WTC11 (cell line): ENCODE measurements around the gene CCM2L. TPM values are rescaled to one million over a fixed set of nuclear protein-coding genes. Genes with fewer than 3 reads are reported as not detected.

ENCODE experiments used
- ARID4B ChIP-seq: sonication (generic); formaldehyde crosslinking; IDR thresholded peaks from 2 replicates; pipeline ENCODE4 v1.8.0; 2023; ENCODE audit warnings: missing genetic modification reagents, mild to moderate bottlenecking, borderline replicate concordance
- E2F5 ChIP-seq: sonication (generic); formaldehyde crosslinking; IDR thresholded peaks from 2 replicates; pipeline ENCODE4 v1.8.1; 2022; ENCODE audit warnings: mild to moderate bottlenecking, moderate library complexity, missing genetic modification reagents
- ERG ChIP-seq: fragments of 250-450 bp; sonication (Bioruptor Pico); IDR thresholded peaks from 2 replicates; pipeline ENCODE4 v1.8.0; 2021; ENCODE audit warnings: mild to moderate bottlenecking
- ESRRA ChIP-seq: sonication (generic); formaldehyde crosslinking; IDR thresholded peaks from 2 replicates; pipeline ENCODE4 v1.8.1; 2022; ENCODE audit warnings: mild to moderate bottlenecking, missing genetic modification reagents, borderline replicate concordance
- FOXP1 ChIP-seq: sonication (generic); formaldehyde crosslinking; IDR thresholded peaks from 2 replicates; pipeline ENCODE4 v1.8.0; 2022; ENCODE audit warnings: missing genetic modification reagents, mild to moderate bottlenecking, moderate library complexity, borderline replicate concordance
- GABPB1 ChIP-seq: sonication (generic); formaldehyde crosslinking; IDR thresholded peaks from 2 replicates; pipeline ENCODE4 v1.8.1; 2023; ENCODE audit warnings: mild to moderate bottlenecking, missing genetic modification reagents
- IRF2 ChIP-seq: sonication (generic); formaldehyde crosslinking; IDR thresholded peaks from 2 replicates; pipeline ENCODE4 v1.8.0; 2022; ENCODE audit warnings: low read depth, missing genetic modification reagents, borderline replicate concordance
- JAZF1 ChIP-seq: fragments of 250-450 bp; sonication (Bioruptor Pico); IDR thresholded peaks from 2 replicates; pipeline ENCODE4 v1.9.0; 2021; ENCODE audit warnings: moderate library complexity, mild to moderate bottlenecking, inconsistent platforms
- JUN ChIP-seq: sonication (generic); formaldehyde crosslinking; IDR thresholded peaks from 2 replicates; pipeline ENCODE4 v1.8.0; 2023; ENCODE audit warnings: mild to moderate bottlenecking, missing genetic modification reagents
- NR1H2 ChIP-seq: sonication (generic); formaldehyde crosslinking; IDR thresholded peaks from 2 replicates; pipeline ENCODE4 v1.9.0; 2021; ENCODE audit warnings: mild to moderate bottlenecking, moderate library complexity, missing genetic modification reagents
- PREB ChIP-seq: sonication (generic); formaldehyde crosslinking; IDR thresholded peaks from 2 replicates; pipeline ENCODE4 v1.8.1; 2022; ENCODE audit warnings: mild to moderate bottlenecking, missing genetic modification reagents, moderate library complexity, borderline replicate concordance
- TEAD1 ChIP-seq: sonication (generic); formaldehyde crosslinking; IDR thresholded peaks from 2 replicates; pipeline ENCODE4 v1.8.0; 2022; ENCODE audit warnings: mild to moderate bottlenecking, missing genetic modification reagents
- USF2 ChIP-seq: sonication (generic); formaldehyde crosslinking; IDR thresholded peaks from 2 replicates; pipeline ENCODE4 v1.8.1; 2023; ENCODE audit warnings: mild to moderate bottlenecking, missing genetic modification reagents, moderate library complexity
- ZNF532 ChIP-seq: fragments of 250-450 bp; sonication (Bioruptor Pico); IDR thresholded peaks from 2 replicates; pipeline ENCODE4 v1.9.0; 2021; ENCODE audit warnings: mild to moderate bottlenecking, borderline replicate concordance
- ZNF671 ChIP-seq: fragments of 250-450 bp; sonication (Bioruptor Pico); IDR thresholded peaks from 2 replicates; pipeline ENCODE4 v1.8.0; 2021; ENCODE audit warnings: mild to moderate bottlenecking
- total RNA-seq: library from RNA; stranded (reverse); gene quantifications from 3 replicates; pipeline ENCODE4 v1.2.3, GENCODE V29; 2021
- TF ChIP-seq, protein P1 (sequence below): sonication (generic); formaldehyde crosslinking; IDR thresholded peaks from 2 replicates; pipeline ENCODE4 v1.8.1; 2023; ENCODE audit warnings: mild to moderate bottlenecking, missing genetic modification reagents
- TF ChIP-seq, protein P2 (sequence below): sonication (generic); formaldehyde crosslinking; IDR thresholded peaks from 2 replicates; pipeline ENCODE4 v1.8.1; 2022; ENCODE audit warnings: missing genetic modification reagents, borderline replicate concordance
- TF ChIP-seq, protein P3 (sequence below): sonication (generic); formaldehyde crosslinking; IDR thresholded peaks from 2 replicates; pipeline ENCODE4 v1.8.1; 2023; ENCODE audit warnings: mild to moderate bottlenecking, moderate library complexity, missing genetic modification reagents

The CCM2L gene
- total RNA-seq, 1 experiment from 2014 or later = 7.8 TPM

- TF ChIP-seq, protein P1, sequence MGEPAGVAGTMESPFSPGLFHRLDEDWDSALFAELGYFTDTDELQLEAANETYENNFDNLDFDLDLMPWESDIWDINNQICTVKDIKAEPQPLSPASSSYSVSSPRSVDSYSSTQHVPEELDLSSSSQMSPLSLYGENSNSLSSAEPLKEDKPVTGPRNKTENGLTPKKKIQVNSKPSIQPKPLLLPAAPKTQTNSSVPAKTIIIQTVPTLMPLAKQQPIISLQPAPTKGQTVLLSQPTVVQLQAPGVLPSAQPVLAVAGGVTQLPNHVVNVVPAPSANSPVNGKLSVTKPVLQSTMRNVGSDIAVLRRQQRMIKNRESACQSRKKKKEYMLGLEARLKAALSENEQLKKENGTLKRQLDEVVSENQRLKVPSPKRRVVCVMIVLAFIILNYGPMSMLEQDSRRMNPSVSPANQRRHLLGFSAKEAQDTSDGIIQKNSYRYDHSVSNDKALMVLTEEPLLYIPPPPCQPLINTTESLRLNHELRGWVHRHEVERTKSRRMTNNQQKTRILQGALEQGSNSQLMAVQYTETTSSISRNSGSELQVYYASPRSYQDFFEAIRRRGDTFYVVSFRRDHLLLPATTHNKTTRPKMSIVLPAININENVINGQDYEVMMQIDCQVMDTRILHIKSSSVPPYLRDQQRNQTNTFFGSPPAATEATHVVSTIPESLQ (CRISPR knock-in tag) = no peak
- TF ChIP-seq JAZF1 (CRISPR knock-in tag) (no peak), ZNF532 (CRISPR knock-in tag) (no peak), ARID4B (no peak), FOXP1 (no peak), ESRRA (no peak), TEAD1 (CRISPR knock-in tag) (no peak), ZNF671 (no peak), GABPB1 (CRISPR knock-in tag) (peak; percentile 22; the same call in 1 of the 2 replicates), JUN (CRISPR knock-in tag) (no peak), IRF2 (CRISPR knock-in tag) (no peak), PREB (CRISPR knock-in tag) (no peak), USF2 (CRISPR knock-in tag) (peak; percentile 69), ERG (no peak), E2F5 (CRISPR knock-in tag) (no peak), NR1H2 (CRISPR knock-in tag) (no peak)
- TF ChIP-seq, protein P2, sequence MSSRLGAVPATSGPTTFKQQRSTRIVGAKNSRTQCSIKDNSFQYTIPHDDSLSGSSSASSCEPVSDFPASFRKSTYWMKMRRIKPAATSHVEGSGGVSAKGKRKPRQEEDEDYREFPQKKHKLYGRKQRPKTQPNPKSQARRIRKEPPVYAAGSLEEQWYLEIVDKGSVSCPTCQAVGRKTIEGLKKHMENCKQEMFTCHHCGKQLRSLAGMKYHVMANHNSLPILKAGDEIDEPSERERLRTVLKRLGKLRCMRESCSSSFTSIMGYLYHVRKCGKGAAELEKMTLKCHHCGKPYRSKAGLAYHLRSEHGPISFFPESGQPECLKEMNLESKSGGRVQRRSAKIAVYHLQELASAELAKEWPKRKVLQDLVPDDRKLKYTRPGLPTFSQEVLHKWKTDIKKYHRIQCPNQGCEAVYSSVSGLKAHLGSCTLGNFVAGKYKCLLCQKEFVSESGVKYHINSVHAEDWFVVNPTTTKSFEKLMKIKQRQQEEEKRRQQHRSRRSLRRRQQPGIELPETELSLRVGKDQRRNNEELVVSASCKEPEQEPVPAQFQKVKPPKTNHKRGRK = no peak
- TF ChIP-seq, protein P3, sequence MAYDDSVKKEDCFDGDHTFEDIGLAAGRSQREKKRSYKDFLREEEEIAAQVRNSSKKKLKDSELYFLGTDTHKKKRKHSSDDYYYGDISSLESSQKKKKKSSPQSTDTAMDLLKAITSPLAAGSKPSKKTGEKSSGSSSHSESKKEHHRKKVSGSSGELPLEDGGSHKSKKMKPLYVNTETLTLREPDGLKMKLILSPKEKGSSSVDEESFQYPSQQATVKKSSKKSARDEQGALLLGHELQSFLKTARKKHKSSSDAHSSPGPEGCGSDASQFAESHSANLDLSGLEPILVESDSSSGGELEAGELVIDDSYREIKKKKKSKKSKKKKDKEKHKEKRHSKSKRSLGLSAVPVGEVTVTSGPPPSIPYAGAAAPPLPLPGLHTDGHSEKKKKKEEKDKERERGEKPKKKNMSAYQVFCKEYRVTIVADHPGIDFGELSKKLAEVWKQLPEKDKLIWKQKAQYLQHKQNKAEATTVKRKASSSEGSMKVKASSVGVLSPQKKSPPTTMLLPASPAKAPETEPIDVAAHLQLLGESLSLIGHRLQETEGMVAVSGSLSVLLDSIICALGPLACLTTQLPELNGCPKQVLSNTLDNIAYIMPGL = peak; percentile 59; the same call in 1 of the 2 replicates
These were observed 8.3 kb downstream of the CCM2L start (continued) for GRCh38 chr20:32018269-32019155.
